Measurements from ENCODE around the gene SPATA33. TPM values are rescaled to one million over a fixed set of nuclear protein-coding genes. Genes with fewer than 3 reads are reported as not detected.
A peak's percentile ranks its signal among the peaks of the same experiment; 100 is the strongest.
"Not testable (repeated sequence)": the region's sequence is repeated elsewhere in the genome, so short reads cannot be mapped to it uniquely, and the experiment has no call there.

Gene SPATA33
- total and polyA plus RNA-seq, 2 donors = 4.7 to 8.1 TPM

DNA sequence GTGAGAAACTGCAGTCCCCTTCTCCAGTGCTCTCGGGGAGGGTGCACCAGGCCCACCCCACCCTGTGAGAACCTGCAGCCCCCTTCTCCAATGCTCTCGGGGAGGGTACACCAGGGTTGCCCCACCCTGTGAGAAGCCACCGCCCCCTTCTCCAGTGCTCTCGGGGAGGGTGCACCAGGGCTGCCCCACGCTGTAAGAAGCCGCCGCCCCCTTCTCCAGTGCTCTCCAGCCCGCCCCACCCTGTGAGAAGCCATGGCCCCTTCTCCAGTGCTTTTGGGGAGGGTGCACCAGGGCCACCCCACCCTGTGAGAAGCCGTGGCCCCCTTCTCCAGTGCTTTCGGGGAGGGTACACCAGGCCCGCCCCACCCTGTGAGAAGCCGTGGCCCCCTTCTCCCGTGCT is 12.1 kb downstream of the SPATA33 start:
- DNase-seq (ENCODE audit: low read depth in 6 of 9, low spot score in 9 of 9) = no peak
- no peak overlapping the region for H3K27ac ChIP-seq (ENCODE audit: low read depth in 1 of 2, low read length in 1 of 2)

DNA sequence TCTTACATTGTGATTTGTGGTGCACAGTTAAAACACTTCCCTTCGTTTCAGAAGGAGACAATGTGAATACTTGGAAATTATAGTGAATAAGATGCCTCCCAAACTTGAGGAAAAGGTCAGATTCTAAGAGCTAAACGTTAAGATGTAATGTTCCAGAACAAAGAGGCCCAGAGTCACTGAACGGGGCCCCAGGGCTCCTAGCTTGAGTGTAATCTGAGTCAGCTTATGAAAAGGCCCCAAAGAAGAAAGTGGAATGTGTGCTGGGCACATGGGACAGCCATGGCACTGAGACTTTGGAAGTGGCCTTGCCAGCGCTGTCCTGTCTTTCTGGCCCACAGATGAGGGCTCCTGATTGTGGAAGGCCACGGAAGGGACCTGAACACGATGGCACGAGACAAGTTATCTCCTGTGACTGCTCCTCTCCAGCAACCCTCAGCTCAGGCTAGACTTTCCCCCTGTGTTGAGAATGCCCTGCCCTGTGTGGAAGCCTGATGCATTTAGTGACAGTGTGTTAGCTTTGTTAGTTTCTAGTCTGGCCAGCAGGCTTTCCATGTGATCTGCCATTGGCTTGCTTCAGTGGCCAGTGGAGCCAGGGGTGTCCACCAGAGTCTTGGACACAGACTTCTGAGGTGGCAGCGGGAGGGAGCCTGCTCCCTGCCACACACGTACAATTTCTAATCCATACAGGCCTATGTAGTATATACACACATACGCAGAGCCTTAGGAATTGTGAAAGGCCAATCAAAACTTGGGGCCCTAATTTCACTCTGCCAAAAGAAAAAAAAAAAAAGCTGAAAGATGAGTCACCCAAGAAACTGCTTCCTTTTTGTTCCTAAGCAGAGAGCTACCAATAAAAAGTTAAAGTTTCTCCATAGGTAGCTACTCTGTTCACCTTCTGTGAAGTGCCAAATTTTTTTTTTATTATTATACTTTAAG is 13.1 kb downstream of the SPATA33 start:
- H3K36me3 ChIP-seq (ENCODE audit: control insufficient read depth in 2 of 2, insufficient read depth in 2 of 2, low read length in 1 of 2) = no peaks in the 10 kb centered on the region
- H3K4me3 ChIP-seq (ENCODE audit: low read length in 2 of 2) = no peak overlapping the region
- H3K4me1 ChIP-seq (ENCODE audit: control insufficient read depth in 2 of 2, insufficient read depth in 2 of 2, low read length in 2 of 2) = peaks cover 0 to 3% of the 10 kb centered on the region in 2 donors
- DNase-seq (ENCODE audit: low read depth in 6 of 9, low spot score in 9 of 9) = no peak
- no peak overlapping the region for H3K27ac ChIP-seq (ENCODE audit: low read depth in 1 of 2, low read length in 1 of 2)
- H3K9me3 ChIP-seq (ENCODE audit: control insufficient read depth in 2 of 2, insufficient read depth in 1 of 2, low read length in 1 of 2) = peaks cover 0 to 13% of the 10 kb centered on the region in 2 donors
- WGBS = 98% methylated on average over 10 of the region's 10 CpGs
- no peaks in the 10 kb centered on the region for H3K27me3 ChIP-seq (ENCODE audit: control insufficient read depth in 2 of 2, insufficient read depth in 1 of 2, low read length in 1 of 2)

More for the DNA sequence above, 12.1 kb downstream of the SPATA33 start:
- peaks cover 0 to 3% of the 10 kb centered on the region in 2 donors for H3K4me1 ChIP-seq (ENCODE audit: control insufficient read depth in 2 of 2, insufficient read depth in 2 of 2, low read length in 2 of 2)
- H3K27me3 ChIP-seq (ENCODE audit: control insufficient read depth in 2 of 2, insufficient read depth in 1 of 2, low read length in 1 of 2) = no peaks in the 10 kb centered on the region
- no peak overlapping the region for H3K4me3 ChIP-seq (ENCODE audit: low read length in 2 of 2)
- peaks cover 0 to 14% of the 10 kb centered on the region in 2 donors for H3K9me3 ChIP-seq (ENCODE audit: control insufficient read depth in 2 of 2, insufficient read depth in 1 of 2, low read length in 1 of 2)
- no peaks in the 10 kb centered on the region for H3K36me3 ChIP-seq (ENCODE audit: control insufficient read depth in 2 of 2, insufficient read depth in 2 of 2, low read length in 1 of 2)
- 90% methylated on average over 13 of the region's 13 CpGs for WGBS

DNA sequence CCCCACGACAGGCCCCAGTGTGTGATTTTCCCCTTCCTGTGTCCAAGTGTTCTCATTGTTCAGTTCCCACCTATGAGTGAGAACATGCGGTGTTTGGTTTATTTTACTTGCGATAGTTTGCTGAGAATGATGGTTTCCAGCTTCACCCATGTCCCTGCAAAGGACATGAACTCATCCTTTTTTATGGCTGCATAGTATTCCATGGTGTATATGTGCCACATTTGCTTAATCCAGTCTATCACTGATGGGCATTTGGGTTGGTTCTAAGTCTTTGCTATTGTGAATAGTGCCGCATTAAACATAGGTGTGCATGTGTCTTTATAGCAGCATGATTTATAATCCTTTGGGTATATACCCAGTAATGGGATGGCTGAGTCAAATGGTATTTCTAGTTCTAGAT is 13.9 kb downstream of the SPATA33 start:
- not testable (repeated sequence) for DNase-seq (ENCODE audit: low read depth in 6 of 9, low spot score in 9 of 9); H3K27me3 ChIP-seq (ENCODE audit: control insufficient read depth in 2 of 2, insufficient read depth in 1 of 2, low read length in 1 of 2); H3K36me3 ChIP-seq (ENCODE audit: control insufficient read depth in 2 of 2, insufficient read depth in 2 of 2, low read length in 1 of 2); H3K9me3 ChIP-seq (ENCODE audit: control insufficient read depth in 2 of 2, insufficient read depth in 1 of 2, low read length in 1 of 2); H3K27ac ChIP-seq (ENCODE audit: low read depth in 1 of 2, low read length in 1 of 2); H3K4me3 ChIP-seq (ENCODE audit: low read length in 2 of 2); H3K4me1 ChIP-seq (ENCODE audit: control insufficient read depth in 2 of 2, insufficient read depth in 2 of 2, low read length in 2 of 2)
- WGBS = 97% methylated on average over 4 of the region's 4 CpGs

DNA sequence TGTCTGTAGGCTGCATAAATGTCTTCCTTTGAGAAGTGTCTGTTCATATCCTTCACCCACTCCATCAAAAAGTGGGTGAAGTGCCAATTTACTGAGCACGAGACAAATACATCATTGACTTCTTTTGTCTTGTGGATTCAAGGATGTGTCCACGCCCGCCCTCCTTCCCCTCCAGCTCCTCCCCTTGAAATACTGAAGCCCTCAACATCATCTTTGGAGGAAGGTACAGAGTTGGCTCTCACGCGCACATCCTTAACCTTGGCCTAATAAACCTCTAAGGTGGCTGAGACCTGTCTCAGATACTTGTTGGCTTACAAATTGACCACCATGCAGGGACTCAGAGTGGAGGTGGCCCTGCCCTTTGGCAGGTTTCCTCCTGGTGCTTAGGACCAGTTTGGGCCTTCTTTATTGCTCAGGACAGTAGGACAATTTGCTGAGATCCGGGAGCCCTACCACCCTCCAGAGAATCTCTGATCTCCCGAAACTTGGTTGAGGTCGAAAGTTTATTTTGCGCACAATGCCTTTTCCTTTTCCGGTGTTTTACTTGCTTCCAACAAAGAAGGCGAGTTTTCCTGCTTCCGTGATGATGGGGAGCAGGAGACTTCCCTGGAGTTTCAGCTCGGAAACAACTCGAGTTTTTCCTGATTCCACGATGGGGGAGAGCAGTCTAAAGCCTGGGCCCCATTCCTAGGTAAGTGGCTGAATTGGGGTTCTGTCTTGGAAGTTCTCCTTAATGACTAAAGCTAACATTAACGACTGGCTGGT is 14.7 kb downstream of the SPATA33 start:
- H3K4me1 ChIP-seq (ENCODE audit: control insufficient read depth in 2 of 2, insufficient read depth in 2 of 2, low read length in 2 of 2) = peaks cover 0 to 3% of the 10 kb centered on the region in 2 donors
- DNase-seq (ENCODE audit: low read depth in 6 of 9, low spot score in 9 of 9) = no peak
- H3K27me3 ChIP-seq (ENCODE audit: control insufficient read depth in 2 of 2, insufficient read depth in 1 of 2, low read length in 1 of 2) = no peaks in the 10 kb centered on the region
- 95% methylated on average over 16 of the region's 16 CpGs for WGBS
- H3K4me3 ChIP-seq (ENCODE audit: low read length in 2 of 2) = no peak overlapping the region
- no peak overlapping the region for H3K27ac ChIP-seq (ENCODE audit: low read depth in 1 of 2, low read length in 1 of 2)
- H3K9me3 ChIP-seq (ENCODE audit: control insufficient read depth in 2 of 2, insufficient read depth in 1 of 2, low read length in 1 of 2) = no peaks in the 10 kb centered on the region
- no peaks in the 10 kb centered on the region for H3K36me3 ChIP-seq (ENCODE audit: control insufficient read depth in 2 of 2, insufficient read depth in 2 of 2, low read length in 1 of 2)

DNA sequence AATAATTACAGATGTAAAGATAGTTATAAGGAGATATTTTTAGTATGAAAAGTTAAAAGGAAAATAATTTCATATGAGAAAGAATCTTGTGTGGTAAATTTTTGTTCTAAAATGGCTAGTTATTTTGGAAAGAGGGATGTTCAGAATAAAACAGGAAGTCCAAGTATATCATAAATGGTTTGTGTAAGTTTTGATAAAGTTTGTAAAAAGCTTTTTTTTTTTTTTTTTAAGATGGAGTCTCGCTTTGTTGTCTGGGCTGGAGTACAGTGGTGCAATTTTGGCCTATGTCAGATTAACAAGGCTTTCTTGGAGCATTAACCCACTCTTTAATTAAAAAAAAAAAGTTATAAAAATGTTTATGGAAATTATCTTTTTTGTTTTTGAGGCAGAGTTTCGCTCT is 20.6 kb downstream of the SPATA33 start:
- H3K4me1 ChIP-seq (ENCODE audit: control insufficient read depth in 2 of 2, insufficient read depth in 2 of 2, low read length in 2 of 2) = no peaks in the 10 kb centered on the region
- no peak for DNase-seq (ENCODE audit: low read depth in 6 of 9, low spot score in 9 of 9)
- 99% methylated on average over 2 of the region's 2 CpGs for WGBS
- H3K4me3 ChIP-seq (ENCODE audit: low read length in 2 of 2) = no peak overlapping the region
- no peaks in the 10 kb centered on the region for H3K27me3 ChIP-seq (ENCODE audit: control insufficient read depth in 2 of 2, insufficient read depth in 1 of 2, low read length in 1 of 2)
- H3K9me3 ChIP-seq (ENCODE audit: control insufficient read depth in 2 of 2, insufficient read depth in 1 of 2, low read length in 1 of 2) = peaks cover 0 to 19% of the 10 kb centered on the region in 2 donors
- H3K27ac ChIP-seq (ENCODE audit: low read depth in 1 of 2, low read length in 1 of 2) = no peak overlapping the region
- H3K36me3 ChIP-seq (ENCODE audit: control insufficient read depth in 2 of 2, insufficient read depth in 2 of 2, low read length in 1 of 2) = no peaks in the 10 kb centered on the region

DNA sequence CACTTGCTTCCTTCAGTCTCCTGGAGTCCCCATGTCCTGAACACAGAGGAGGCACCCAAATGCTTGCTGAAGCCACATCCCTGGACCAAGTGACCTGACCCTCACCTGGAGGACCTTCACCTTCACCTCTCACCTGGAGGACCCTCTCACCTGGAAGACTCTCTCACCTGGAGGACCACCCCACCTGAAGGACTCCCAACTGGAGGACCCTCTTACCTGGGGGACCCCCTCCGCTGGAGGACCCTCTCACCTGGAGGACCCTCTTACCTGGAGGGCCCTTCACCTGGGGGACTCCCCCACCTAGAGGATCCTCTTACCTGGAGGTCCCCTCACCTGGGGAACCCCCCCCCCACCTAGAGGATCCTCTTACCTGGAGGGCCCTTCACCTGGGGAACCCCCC is 28.3 kb downstream of the SPATA33 start:
- no peak for DNase-seq (ENCODE audit: low read depth in 6 of 9, low spot score in 9 of 9)
- Histone ChIP-seq H3K4me1 (ENCODE audit: control insufficient read depth in 2 of 2, insufficient read depth in 2 of 2, low read length in 2 of 2) (peaks cover 11 to 17% of the 10 kb centered on the region in 2 donors), H3K27ac (ENCODE audit: low read depth in 1 of 2, low read length in 1 of 2) (no peak overlapping the region), H3K36me3 (ENCODE audit: control insufficient read depth in 2 of 2, insufficient read depth in 2 of 2, low read length in 1 of 2) (peaks cover 11 to 13% of the 10 kb centered on the region in 2 donors), H3K9me3 (ENCODE audit: control insufficient read depth in 2 of 2, insufficient read depth in 1 of 2, low read length in 1 of 2) (peaks cover 0 to 18% of the 10 kb centered on the region in 2 donors), H3K27me3 (ENCODE audit: control insufficient read depth in 2 of 2, insufficient read depth in 1 of 2, low read length in 1 of 2) (no peaks in the 10 kb centered on the region), H3K4me3 (ENCODE audit: low read length in 2 of 2) (peak overlapping the region in 1 of 2 donors; percentile 92)
- WGBS = 92% methylated on average over 1 of the region's 1 CpG

DNA sequence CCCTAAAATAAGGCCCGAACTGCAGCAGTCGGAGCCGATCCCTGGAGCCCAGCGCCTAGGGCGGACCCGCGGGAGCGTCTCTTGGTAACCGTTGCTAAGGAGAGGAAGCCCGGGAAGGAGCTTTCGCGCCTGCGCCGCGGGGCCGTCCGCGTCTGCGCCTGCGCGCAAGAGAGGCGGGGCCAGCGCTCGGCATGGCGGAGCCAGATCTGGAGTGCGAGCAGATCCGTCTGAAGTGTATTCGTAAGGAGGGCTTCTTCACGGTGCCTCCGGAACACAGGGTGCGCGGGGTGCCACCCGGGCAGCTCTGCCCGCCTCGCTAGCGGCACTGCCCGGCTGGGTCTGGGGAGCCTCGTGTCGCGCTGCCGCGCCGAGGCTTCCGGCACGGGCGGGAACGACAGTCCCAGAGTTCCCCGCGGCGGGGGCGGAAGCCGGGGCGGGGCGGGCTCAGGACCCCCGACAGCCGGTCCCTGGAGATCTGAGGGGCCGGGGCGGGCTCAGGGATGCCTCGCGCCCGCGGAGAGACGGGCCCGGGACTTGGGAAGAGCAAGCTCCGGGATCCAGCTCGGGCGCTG is 29.0 kb downstream of the SPATA33 start, which contains the start of gene CDK10:
Gene CDK10 (plus strand): TSS at position 170 of the 572 bp plus-strand sequence. CDS start 22 bp downstream, at position 192.
- WGBS = under 1% methylated on average over 67 of the region's 67 CpGs
- Histone ChIP-seq H3K36me3 (ENCODE audit: control insufficient read depth in 2 of 2, insufficient read depth in 2 of 2, low read length in 1 of 2) (peaks cover 17 to 18% of the 10 kb centered on the region in 2 donors), H3K27ac (ENCODE audit: low read depth in 1 of 2, low read length in 1 of 2) (peak within 1 kb of the TSS; percentile 85 to 97), H3K4me3 (ENCODE audit: low read length in 2 of 2) (peak within 1 kb of the TSS; percentile 78 to 92), H3K9me3 (ENCODE audit: control insufficient read depth in 2 of 2, insufficient read depth in 1 of 2, low read length in 1 of 2) (peaks cover 0 to 15% of the 10 kb centered on the region in 2 donors), H3K27me3 (ENCODE audit: control insufficient read depth in 2 of 2, insufficient read depth in 1 of 2, low read length in 1 of 2) (no peaks in the 10 kb centered on the region), H3K4me1 (ENCODE audit: control insufficient read depth in 2 of 2, insufficient read depth in 2 of 2, low read length in 2 of 2) (peaks cover 11 to 17% of the 10 kb centered on the region in 2 donors)
- peak; percentile 79 to 93 (median 86) for DNase-seq (ENCODE audit: low read depth in 6 of 9, low spot score in 9 of 9)

DNA sequence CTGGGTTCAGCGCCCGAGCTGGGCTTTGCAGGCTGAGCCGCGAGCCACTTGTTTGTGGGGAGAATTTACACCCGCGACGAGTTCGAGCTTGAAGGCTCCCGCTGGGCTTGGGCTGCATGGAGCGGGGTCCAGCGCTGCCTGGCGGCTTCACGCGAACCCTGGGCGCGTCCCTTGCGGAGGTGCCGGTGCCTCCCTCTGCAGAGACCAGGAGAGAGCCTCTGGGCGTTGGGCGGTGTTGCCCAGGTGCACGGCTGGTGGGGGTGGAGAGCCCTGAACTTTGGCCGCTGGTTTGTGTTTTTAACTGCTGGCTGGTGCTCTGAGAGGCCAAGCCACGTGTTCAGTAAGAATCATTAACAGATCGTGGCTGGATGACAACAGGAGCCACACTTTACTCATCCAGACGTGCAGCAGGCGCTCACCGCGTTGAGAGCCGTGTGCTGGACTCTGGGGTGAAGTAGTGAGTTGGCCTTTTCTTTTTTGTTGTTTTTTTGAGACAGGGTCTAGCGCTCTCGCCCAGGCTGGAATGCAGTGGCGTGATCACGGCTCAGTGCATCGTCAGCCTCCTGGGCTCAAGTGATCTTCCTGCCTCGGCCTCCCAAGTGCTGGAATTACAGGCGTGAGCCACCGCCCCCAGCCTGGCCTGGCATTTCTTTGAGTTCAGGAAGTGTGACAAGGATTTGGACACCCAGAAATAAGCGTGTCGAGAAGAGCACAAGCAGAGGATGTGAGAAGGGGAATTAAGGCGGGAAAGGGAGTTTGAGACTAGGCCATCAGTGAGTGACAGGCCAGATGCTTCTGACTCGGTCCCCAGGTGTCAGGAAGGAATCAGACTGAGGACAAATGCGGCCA is 29.7 kb downstream of the SPATA33 start:
- DNase-seq (ENCODE audit: low read depth in 6 of 9, low spot score in 9 of 9) = no peak
- H3K36me3 ChIP-seq (ENCODE audit: control insufficient read depth in 2 of 2, insufficient read depth in 2 of 2, low read length in 1 of 2) = peaks cover 24 to 25% of the 10 kb centered on the region in 2 donors
- peaks cover 11 to 17% of the 10 kb centered on the region in 2 donors for H3K4me1 ChIP-seq (ENCODE audit: control insufficient read depth in 2 of 2, insufficient read depth in 2 of 2, low read length in 2 of 2)
- WGBS = 25% methylated on average over 42 of the region's 42 CpGs
- H3K4me3 ChIP-seq (ENCODE audit: low read length in 2 of 2) = peak overlapping the region; percentile 78 to 92
- H3K9me3 ChIP-seq (ENCODE audit: control insufficient read depth in 2 of 2, insufficient read depth in 1 of 2, low read length in 1 of 2) = peaks cover 0 to 15% of the 10 kb centered on the region in 2 donors
- peak overlapping the region; percentile 78 to 97 for H3K27ac ChIP-seq (ENCODE audit: low read depth in 1 of 2, low read length in 1 of 2)
- H3K27me3 ChIP-seq (ENCODE audit: control insufficient read depth in 2 of 2, insufficient read depth in 1 of 2, low read length in 1 of 2) = no peaks in the 10 kb centered on the region

Measured in thymus (tissue), 11 donors.